GM23248 (cell line): ENCODE data around the gene KCNQ2.

Experiments used
- EZH2 ChIP-seq: fragments of 200-600 bp; sonication (generic); IDR thresholded peaks from 2 replicates; pipeline ENCODE4 v1.6.1; 2018; ENCODE audit warnings: antibody characterized with exemption, mild to moderate bottlenecking; ENCODE audit not compliant: insufficient read depth, poor library complexity, severe bottlenecking
- EZH2phosphoT487 ChIP-seq: fragments of 200-600 bp; sonication (generic); IDR thresholded peaks from 2 replicates; pipeline ENCODE4 v1.6.1; 2018; ENCODE audit warnings: antibody characterized with exemption, moderate library complexity, mild to moderate bottlenecking, low read depth; ENCODE audit not compliant: insufficient read depth

DNA sequence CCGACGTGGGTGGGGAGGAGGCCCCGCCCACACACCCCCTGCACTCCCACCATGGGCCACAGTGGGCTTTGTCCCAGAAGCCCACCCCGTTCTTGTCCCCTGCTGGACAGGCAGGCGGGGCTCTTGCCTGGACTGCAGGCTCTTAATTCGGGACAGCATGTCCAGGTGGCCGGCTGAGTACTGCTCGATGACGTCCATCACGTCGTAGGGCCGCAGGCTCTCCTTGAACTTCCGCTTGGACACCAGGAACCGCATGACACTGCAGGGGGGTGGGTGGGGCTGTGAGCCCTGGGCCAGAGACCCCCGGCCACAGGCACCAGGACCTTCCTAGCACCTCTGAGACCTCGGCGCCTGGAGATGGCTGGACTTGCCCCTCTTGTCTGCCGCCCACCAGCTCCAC lies 59.1 kb downstream of the KCNQ2 start:
- TF ChIP-seq EZH2: no peak
- TF ChIP-seq EZH2phosphoT487: no peak
